Measurements from ENCODE around the gene SLC25A36.

SLC25A36 gene

GRCh38 chr3:140941434-140942220 lies at the start of gene SLC25A36:
Gene SLC25A36, plus strand, starts transcription at chr3:140941836. Its CDS starts 219 bp downstream, at chr3:140942055.
- H3K4me3 ChIP-seq (replicated peaks; ENCODE audit: low read depth, low read length), result peak within 1 kb of the TSS; percentile 90
- peak; percentile 95 for DNase-seq (ENCODE audit: extremely low read depth, low read depth)
- no peak for TF ChIP-seq CTCF (IDR thresholded peaks at IDR 0.05; ENCODE audit: low read depth, low read length, missing control alignments)

- DNase-seq (ENCODE audit: extremely low read depth, low read depth), result no peak
- H3K4me3 ChIP-seq (replicated peaks; ENCODE audit: low read depth, low read length), result no peak overlapping the region
- TF ChIP-seq CTCF (IDR thresholded peaks at IDR 0.05; ENCODE audit: low read depth, low read length, missing control alignments), result no peak
Observed at GRCh38 chr3:140896997-140897396, 44.6 kb upstream of the SLC25A36 start.

- DNase-seq (ENCODE audit: extremely low read depth, low read depth), result peak; percentile 46
- no peak overlapping the region for H3K4me3 ChIP-seq (replicated peaks; ENCODE audit: low read depth, low read length)
- peak; percentile 47 for TF ChIP-seq CTCF (IDR thresholded peaks at IDR 0.05; ENCODE audit: low read depth, low read length, missing control alignments)
Observed at GRCh38 chr3:140898340-140899180, 43.1 kb upstream of the SLC25A36 start.

- H3K4me3 ChIP-seq (replicated peaks; ENCODE audit: low read depth, low read length), result no peak overlapping the region
- no peak for DNase-seq (ENCODE audit: extremely low read depth, low read depth)
- TF ChIP-seq CTCF (IDR thresholded peaks at IDR 0.05; ENCODE audit: low read depth, low read length, missing control alignments), result no peak
Observed at GRCh38 chr3:140899363-140899762, 42.3 kb upstream of the SLC25A36 start.

GRCh38 chr3:140902791-140903190 lies 38.8 kb upstream of the SLC25A36 start:
- H3K4me3 ChIP-seq (replicated peaks; ENCODE audit: low read depth, low read length), result no peak overlapping the region
- DNase-seq (ENCODE audit: extremely low read depth, low read depth), result no peak
- no peak for TF ChIP-seq CTCF (IDR thresholded peaks at IDR 0.05; ENCODE audit: low read depth, low read length, missing control alignments)

GRCh38 chr3:140903196-140903595 lies 38.4 kb upstream of the SLC25A36 start:
- no peak for TF ChIP-seq CTCF (IDR thresholded peaks at IDR 0.05; ENCODE audit: low read depth, low read length, missing control alignments)
- DNase-seq (ENCODE audit: extremely low read depth, low read depth), result no peak
- H3K4me3 ChIP-seq (replicated peaks; ENCODE audit: low read depth, low read length), result no peak overlapping the region
